Adrenal gland (tissue), 12 donors: Measurements from ENCODE around the gene SPPL2B. TPM values are rescaled to one million over a fixed set of nuclear protein-coding genes. Genes with fewer than 3 reads are reported as not detected.

Experiments
- DNase-seq, 7 donors: peaks; one replicate each; pipeline ENCODE4 v3.0.0-alpha.2; 2019 to 2020
- H3K27ac ChIP-seq, 5 donors: fragments of 200-600 bp; sonication (generic) in 4 of 5; 1 replicate in 3 of 5; 2 replicates in 2 of 5; pipeline versions ENCODE4 v1.5.1 to v1.8.0; 2016 to 2020; ENCODE audit warnings: mild to moderate bottlenecking in 1 of 5
- H3K27me3 ChIP-seq: fragments of 200-600 bp; 2 replicates; pipeline ENCODE4 v1.8.0; 2021
- H3K36me3 ChIP-seq, 2 donors: fragments of 200-600 bp; replicated peaks in 1 of 2; 1 replicate in 1 of 2; 2 replicates in 1 of 2; pipeline versions ENCODE4 v1.5.1 to v1.8.0; 2018 to 2022
- H3K4me1 ChIP-seq, 2 donors: fragments of 200-600 bp; replicated peaks in 1 of 2; 1 replicate in 1 of 2; 2 replicates in 1 of 2; pipeline versions ENCODE4 v1.5.1 to v1.8.0; 2018 to 2021
- H3K4me3 ChIP-seq, 4 donors: fragments of 200-600 bp; sonication (generic) in 3 of 4; one replicate each; pipeline ENCODE4 v1.5.1; 2016 to 2018
- H3K9me3 ChIP-seq, 3 donors: fragments of 200-600 bp; sonication (generic) in 1 of 3; replicated peaks in 1 of 3; 1 replicate in 2 of 3; 2 replicates in 1 of 3; pipeline versions ENCODE4 v1.5.1 to v1.8.0; 2016 to 2021
- CTCF ChIP-seq, 6 experiments: fragments of 450-650 bp in 4 of 6; fragments of 200-600 bp in 2 of 6; sonication (generic) in 1 of 6; IDR thresholded peaks; 1 replicate in 5 of 6; 2 replicates in 1 of 6; pipeline versions ENCODE4 v1.5.1 to v1.8.0; 2016 to 2021; ENCODE audit warnings: antibody characterized with exemption in 6 of 6, mild to moderate bottlenecking in 2 of 6, moderate library complexity in 1 of 6
- POLR2A ChIP-seq, 2 donors: fragments of 450-650 bp; IDR thresholded peaks; one replicate each; pipeline ENCODE4 v1.6.1; 2017; ENCODE audit warnings: antibody characterized with exemption in 2 of 2, mild to moderate bottlenecking in 2 of 2, moderate library complexity in 1 of 2
- WGBS, 4 donors: extraction: QIAGEN DNeasy Blood & Tissue Kit in 2 of 4; methylation state at CpG; one replicate each; pipeline versions ENCODE4 v1.1.5 to v1.1.7; 2013 to 2017; 5-methylcytosine and 5-hydroxymethylcytosine counted together
- intact Hi-C, 2 donors: fragments of 100-400 bp; cut with DNase I; formaldehyde crosslinking; loops; one replicate each; pipeline versions ENCODE4 v1.14.1 to v1.15.0; 2022 to 2023
- polyA plus RNA-seq, 3 donors: library from polyadenylated mRNA; stranded (reverse); fragments of 200-250 nt in 2 of 3; fragments of 350-450 nt in 1 of 3; fragmentation: Illumina TruSeq in 1 of 3; extraction: RNeasy Lipid Tissue Mini Kit (QIAGEN cat#74804) in 1 of 3; gene quantifications; one replicate each; pipeline ENCODE4 v1.2.3, GENCODE V29; 2013 to 2014
- total RNA-seq, 9 donors: library from RNA; depleted of rRNA in 4 of 9; stranded (reverse); fragments of >200 nt in 4 of 9; fragments of 120-200 nt in 1 of 9; fragmentation: NEBNext Ultra II Directional in 1 of 9; extraction: Animal tissue kit (Norgen Biotek cat#: 25700) in 1 of 9; gene quantifications; one replicate each; pipeline versions ENCODE4 v1.1.0 to v1.2.4, GENCODE V29; 2013 to 2023
- donor health status: healthy with polysubstance abuse.
- donor health status: Bipolar disorder and iron deficiency.
- donor health status: DM: yes; HTN: yes; CAD: no.
- donor health status: DM: no; HTN: no; CAD: no.
- donor health status: DM: no; HTN: no; CAD: no.
- donor health status: DM: yes; HTN: yes; CAD: no.

Gene SPPL2B
- total and polyA plus RNA-seq, 12 donors: 3.9 to 208 (median 31.6) TPM

GRCh38 chr19:2312820-2313501 is 15.5 kb upstream of the SPPL2B start:
- no peak for TF ChIP-seq POLR2A (IDR thresholded peaks at IDR 0.05)
- TF ChIP-seq CTCF (IDR thresholded peaks at IDR 0.05): no peak
- H3K27ac ChIP-seq: no peak overlapping the region
- no peak overlapping the region for H3K4me3 ChIP-seq
- no peaks in the 10 kb centered on the region for H3K36me3 ChIP-seq
- no peaks in the 10 kb centered on the region for H3K9me3 ChIP-seq
- intact Hi-C loops: loop anchor here in 1 of 2 donors (10.0 kb wide), 1 partner anchor 78 kb away; the partner anchor contains the start of genes PLEKHJ1 and SF3A2
- no peak for DNase-seq
- no peaks in the 10 kb centered on the region for H3K4me1 ChIP-seq
- H3K27me3 ChIP-seq: no peaks in the 10 kb centered on the region
- 34 to 80% (median 50%) methylated on average over 7 to 28 of the region's 28 CpGs for WGBS, 4 donors

- H3K27ac ChIP-seq: peak overlapping the region in 1 of 5 donors; percentile 14
- no peak overlapping the region for H3K4me3 ChIP-seq
- H3K9me3 ChIP-seq: no peaks in the 10 kb centered on the region
- no peak for TF ChIP-seq CTCF (IDR thresholded peaks at IDR 0.05)
- no peak for TF ChIP-seq POLR2A (IDR thresholded peaks at IDR 0.05)
- no peaks in the 10 kb centered on the region for H3K27me3 ChIP-seq
- H3K36me3 ChIP-seq: no peaks in the 10 kb centered on the region
- intact Hi-C loops: loop anchor here in 1 of 2 donors (10.0 kb wide), 1 partner anchor 80 kb away; the partner anchor contains the start of genes PLEKHJ1 and SF3A2
- DNase-seq: no peak
- H3K4me1 ChIP-seq: no peaks in the 10 kb centered on the region
- 82 to 84% (median 83%) methylated on average over 7 of the region's 7 CpGs for WGBS, 4 donors
These were observed 13.2 kb upstream of the SPPL2B start for GRCh38 chr19:2315121-2315817.

- 27 to 55% (median 41%) methylated on average over 7 to 22 of the region's 22 CpGs for WGBS, 4 donors
- H3K9me3 ChIP-seq: no peaks in the 10 kb centered on the region
- intact Hi-C loops: loop anchor here in 1 of 2 donors (10.0 kb wide), 1 partner anchor 81 kb away; the partner anchor contains the start of genes PLEKHJ1 and SF3A2
- peak overlapping the region in 1 of 5 donors; percentile 14 for H3K27ac ChIP-seq
- H3K4me1 ChIP-seq: no peaks in the 10 kb centered on the region
- H3K4me3 ChIP-seq: no peak overlapping the region
- no peaks in the 10 kb centered on the region for H3K36me3 ChIP-seq
- no peaks in the 10 kb centered on the region for H3K27me3 ChIP-seq
- peak; percentile 64 to 82 (median 74) for DNase-seq
- TF ChIP-seq CTCF (IDR thresholded peaks at IDR 0.05) (peak in 5 of 6 experiments; percentile 59 to 78 (median 68)), POLR2A (IDR thresholded peaks at IDR 0.05) (no peak)
These were observed 12.6 kb upstream of the SPPL2B start for GRCh38 chr19:2315818-2316353.

- no peak for DNase-seq
- TF ChIP-seq CTCF (IDR thresholded peaks at IDR 0.05): no peak
- TF ChIP-seq POLR2A (IDR thresholded peaks at IDR 0.05): no peak
- intact Hi-C loops: loop anchor here in 1 of 2 donors (10.0 kb wide), 1 partner anchor 82 kb away; the partner anchor contains the start of genes PLEKHJ1 and SF3A2
- Histone ChIP-seq H3K4me1 (no peaks in the 10 kb centered on the region), H3K9me3 (no peaks in the 10 kb centered on the region), H3K36me3 (peaks cover 0 to 3% of the 10 kb centered on the region in 2 donors), H3K27ac (no peak overlapping the region), H3K27me3 (no peaks in the 10 kb centered on the region), H3K4me3 (no peak overlapping the region)
- WGBS, 4 donors: 85 to 93% (median 92%) methylated on average over 8 to 13 of the region's 13 CpGs
These were observed 11.2 kb upstream of the SPPL2B start for GRCh38 chr19:2317300-2317699.
